Amniotic epithelial cell (primary cell): ENCODE results near the gene PPP6R2.
A peak's percentile ranks its signal among the peaks of the same experiment; 100 is the strongest.

Experiments
- DNase-seq: peaks from one replicate; pipeline ENCODE4 v3.0.0-alpha.2; 2010; ENCODE audit warnings: low read depth

The PPP6R2 gene

DNA sequence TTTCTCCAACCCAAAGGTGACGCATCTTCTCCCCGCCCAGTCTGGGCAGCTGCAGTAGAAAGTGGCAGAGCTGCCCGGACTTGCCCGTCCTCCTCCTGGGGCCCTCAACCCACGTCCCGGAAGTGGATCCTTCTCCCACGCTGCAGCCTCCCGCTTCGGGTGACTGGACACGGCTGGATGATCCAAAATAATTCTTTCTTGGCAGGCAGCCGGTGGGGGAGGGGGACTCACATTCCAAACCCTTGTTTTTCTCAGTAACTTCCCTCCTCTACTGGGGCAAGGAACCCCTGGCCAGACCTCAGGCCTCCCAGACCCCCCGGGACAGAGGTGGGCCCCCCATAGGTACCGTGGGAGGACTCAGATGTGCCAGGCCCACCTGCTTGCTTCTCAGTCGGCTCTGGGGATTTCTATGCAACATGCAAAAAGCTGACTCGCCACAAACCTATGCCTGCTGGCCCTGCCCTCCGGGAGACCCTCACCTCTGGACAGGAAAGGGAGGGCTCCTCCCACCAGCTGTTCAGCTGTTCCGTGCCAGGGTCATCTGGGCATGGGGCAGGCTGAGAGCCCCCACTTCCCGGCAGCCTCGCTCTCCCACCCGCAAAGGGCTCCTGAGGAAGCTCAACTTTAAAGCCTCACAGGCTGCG lies 37.1 kb upstream of the PPP6R2 start:
- DNase-seq: peak; percentile 98

DNA sequence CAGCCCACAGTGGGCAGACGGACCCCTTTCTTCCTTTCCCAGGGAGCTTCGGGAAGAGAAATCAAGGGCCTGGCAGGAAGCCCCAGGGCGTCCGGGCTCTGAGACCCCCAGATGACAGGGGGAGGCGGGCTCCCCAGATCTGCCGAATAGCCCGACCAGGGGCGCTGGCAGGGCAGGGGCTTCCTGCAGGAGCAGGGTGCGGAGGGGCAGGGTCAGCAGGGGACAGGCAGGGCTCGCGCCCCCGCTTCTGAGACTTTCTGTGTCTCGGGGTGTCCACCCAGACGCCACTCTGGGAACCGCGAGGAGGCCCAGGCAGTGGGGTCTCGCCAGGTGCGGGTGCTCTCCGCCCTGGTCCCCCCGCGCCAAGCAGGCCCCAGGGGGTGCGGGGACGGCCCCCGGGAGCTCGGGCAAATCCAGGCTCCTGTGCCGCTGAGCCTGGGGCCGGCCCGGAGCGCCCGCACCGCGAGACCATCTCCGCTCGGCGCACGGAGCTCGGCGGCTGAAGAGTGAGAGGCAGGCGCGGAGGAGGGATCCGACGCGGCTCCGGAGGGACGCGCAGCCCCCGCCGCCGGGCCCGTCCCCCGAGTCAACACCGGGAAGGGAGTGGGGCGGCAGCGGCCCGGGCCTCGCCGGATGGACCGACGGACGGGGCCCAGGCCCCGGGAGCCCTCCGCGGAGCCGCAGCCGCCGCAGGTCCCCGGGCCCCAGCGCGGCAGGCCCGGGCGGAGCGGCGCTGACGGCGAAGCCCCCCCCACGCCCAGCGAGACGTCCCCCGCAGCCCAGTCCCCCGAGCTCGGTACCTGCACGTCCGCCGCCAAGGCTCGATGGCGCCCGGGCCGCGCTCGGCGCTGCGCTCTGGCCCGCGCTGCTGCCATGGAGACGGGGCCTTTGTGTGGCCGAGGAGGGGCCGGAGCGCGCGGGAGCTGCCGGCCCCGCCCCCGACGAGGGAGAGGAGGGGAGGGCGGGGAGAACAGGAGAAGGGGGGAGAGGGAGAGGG lies 36.1 kb upstream of the PPP6R2 start, which contains the start of gene PLXNB2:
Gene PLXNB2, minus strand, starts transcription at position 894 of the 997 bp plus-strand sequence. CDS start 17,062 bp downstream, outside the sequence.
- peak; percentile 85 for DNase-seq

DNA sequence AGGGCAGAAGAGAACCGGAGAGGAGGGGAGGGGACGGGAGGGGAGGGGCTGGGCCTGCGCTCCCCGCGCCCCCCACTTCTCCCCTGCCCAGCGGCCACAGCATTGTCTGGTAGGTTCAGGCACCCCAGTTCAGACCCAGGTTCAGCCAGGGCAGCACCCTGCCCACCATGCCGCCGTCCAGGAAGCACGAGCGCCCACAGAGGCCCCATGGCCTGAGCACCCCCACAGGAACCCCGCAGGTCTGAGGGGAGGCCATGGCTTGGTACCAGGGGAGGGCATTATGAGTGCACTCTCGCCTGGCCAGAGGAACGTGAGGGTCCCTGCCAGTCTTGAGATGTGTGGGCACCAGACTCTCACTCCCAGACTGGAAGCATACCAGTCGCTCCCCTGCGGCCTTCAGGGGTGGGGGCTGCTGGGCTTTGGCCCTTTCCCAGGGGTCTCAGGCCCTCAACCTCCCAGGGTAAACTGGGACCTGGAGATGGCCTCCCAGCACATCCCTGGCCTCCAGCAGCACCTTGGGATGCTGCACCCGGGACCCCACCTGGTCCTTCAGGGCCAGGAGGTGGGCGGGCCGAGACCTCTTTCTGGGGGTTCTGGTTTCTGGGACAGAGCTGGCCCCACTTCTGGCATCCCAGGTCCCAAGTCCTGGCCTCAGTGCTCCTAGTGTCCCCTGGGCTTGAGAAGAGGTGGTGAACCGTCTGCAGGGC lies 35.1 kb upstream of the PPP6R2 start:
- DNase-seq: no peak

DNA sequence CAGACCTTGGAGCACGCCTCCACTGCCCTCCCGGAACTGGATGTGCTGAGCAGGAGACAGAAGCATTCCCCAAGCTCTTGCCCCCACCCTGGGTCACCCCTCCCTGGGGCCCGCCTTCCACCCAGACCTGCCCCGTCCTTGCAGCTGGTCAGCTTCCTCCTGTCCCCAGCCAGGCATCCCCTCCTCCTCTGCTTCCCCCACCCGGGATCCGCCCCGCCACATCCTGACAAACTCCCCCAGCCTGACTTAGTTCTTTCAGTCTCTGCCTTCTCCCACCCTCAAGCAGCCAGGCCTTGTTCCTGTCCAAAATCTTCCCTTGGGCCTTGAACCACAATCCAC lies 34.6 kb upstream of the PPP6R2 start:
- peak; percentile 53 for DNase-seq

DNA sequence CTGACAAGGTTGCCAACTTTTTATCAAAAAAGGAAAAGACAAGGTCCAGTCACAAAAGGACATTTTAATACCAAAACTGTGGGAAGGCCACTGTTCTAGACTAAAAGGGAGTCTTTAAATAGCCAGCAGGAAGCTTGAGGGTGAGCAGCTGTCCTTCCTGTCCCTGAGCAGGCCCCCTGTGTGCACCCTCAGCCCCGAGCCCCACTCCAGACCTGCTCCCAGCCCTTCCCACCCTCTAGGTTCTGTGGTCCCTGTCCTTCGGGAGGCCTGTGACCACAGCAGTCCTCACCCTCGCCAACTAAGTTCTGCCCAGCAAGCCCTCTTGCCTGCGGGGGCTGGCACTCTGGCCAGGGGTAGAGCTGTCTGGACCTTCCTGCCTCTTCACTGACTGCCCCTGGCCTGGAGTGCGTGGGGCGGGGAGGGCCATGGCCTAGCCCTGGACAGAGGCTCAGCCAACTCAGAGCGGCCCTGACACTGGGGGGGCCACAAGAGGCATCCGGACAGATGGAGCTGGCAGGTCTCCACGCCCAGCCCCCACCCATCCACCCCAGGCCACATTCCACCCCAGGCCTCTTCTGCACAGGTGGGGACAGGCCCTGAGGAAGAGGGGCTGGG lies 34.0 kb upstream of the PPP6R2 start:
- DNase-seq: no peak

- no peak for DNase-seq
These were observed 33.5 kb upstream of the PPP6R2 start for GRCh38 chr22:50309601-50309991.

DNA sequence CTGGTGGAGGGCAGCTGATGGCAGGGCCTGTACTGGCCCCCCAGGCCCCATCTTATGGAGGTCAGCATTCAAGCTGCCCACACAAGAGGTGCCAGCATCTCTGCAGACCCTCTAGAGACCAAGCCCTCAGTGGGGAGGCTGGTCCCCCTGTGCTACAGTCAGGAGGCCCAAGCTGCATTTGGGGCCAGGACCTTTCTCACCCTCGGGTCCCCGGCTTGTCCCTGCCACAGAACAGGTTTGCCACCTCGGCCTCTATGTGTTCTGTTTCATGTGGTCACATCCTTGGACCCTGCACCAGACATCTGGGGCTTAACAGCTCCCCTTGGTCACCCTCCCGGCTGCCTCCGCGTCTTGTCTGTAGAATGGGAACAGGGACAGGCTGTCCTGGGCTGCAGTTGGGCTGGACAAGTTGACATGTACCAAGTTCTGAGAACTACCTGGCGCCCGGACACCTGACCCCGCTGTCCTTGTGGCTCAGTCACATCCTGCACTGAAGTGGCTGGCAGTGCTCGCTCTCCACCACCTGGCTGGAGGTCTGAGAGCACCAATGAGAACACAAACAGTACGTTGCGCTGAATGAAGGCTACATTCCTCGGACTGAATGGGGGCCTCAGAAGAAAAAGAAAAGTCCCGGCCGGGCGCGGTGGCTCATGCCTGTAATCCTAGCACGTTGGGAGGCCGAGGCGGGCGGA lies 33.0 kb upstream of the PPP6R2 start:
- no peak for DNase-seq

- no peak for DNase-seq
These were observed 32.1 kb upstream of the PPP6R2 start for GRCh38 chr22:50310949-50311444.

DNA sequence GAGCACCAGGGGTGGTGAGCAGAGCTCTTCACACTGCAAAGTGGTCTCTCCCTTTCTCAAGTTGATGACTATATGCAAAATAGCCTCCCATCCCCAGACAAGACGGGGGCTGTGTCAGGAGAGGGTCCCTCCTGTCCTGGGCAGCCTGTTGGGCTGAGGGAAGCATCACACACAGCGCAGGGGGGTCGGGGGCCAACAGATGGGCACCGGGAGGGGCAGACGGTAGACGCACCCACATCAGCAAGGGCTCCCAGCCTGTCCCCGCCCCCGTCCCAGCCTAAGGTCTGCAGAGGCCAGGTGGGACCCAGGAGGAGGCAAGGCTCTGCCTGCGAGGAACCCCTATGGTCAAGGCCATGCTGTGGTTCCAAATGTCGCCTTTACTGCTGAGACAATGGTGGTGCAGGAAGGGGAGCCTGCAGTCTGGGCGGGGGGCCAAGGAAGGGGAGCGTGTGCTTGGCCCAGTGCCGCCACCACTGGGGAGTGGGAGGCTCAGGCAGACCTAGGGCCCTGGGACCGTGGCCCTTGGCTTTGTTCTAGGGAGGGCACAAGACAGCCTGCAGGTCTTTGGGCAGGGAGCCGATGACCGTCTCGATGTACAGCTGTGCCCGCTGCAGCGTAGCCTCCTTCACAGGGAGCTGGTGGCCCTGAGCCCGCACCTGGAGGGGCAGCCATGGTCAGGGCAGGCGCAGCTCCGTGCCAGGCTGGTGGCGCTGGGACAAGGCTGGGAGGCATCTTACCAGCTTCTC lies 31.3 kb upstream of the PPP6R2 start:
- DNase-seq: no peak

- DNase-seq: no peak
These were observed 30.8 kb upstream of the PPP6R2 start for GRCh38 chr22:50312371-50312770.

DNA sequence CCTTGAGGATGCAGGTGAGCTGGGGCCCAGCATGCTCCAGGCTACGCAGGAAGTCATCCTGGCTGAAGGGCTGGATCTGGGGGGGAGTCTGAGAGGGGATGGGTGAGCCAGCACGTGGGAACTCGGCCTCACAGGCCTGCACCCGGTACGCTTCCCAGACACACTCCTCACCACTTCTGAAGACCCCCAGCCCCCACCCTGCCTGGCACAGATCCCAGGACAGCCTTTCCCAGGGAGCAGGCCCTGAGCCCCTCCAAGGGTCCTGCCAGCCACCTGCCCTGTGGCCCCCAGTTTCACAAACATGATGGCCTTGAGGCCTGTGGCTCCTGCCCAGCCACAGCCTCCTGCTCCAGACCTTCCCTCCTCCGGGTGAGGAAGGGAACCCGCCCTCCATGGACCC lies 30.1 kb upstream of the PPP6R2 start:
- no peak for DNase-seq

GRCh38 chr22:50313600-50313999 lies 29.5 kb upstream of the PPP6R2 start:
- no peak for DNase-seq

DNA sequence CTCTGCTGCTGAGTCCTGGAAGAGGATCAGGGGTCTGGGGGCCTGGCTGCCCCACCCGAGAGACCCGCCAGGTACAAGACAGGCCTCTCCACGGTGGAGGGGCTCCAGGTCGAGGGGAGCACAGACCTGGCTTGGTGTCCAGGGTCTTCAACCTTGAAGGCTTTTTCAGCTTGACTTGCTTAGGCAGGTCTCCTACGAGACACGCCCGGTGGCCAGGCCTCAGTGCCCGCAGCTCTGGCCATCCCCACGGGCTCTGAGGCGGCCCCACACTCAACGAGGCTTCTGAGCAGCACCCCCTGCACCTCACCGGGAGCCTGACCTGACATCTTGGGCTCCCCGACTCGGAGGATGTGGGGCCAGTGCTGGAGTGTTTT lies 29.1 kb upstream of the PPP6R2 start:
- DNase-seq: no peak

- no peak for DNase-seq
These were observed 28.5 kb upstream of the PPP6R2 start for GRCh38 chr22:50314455-50315288.

DNA sequence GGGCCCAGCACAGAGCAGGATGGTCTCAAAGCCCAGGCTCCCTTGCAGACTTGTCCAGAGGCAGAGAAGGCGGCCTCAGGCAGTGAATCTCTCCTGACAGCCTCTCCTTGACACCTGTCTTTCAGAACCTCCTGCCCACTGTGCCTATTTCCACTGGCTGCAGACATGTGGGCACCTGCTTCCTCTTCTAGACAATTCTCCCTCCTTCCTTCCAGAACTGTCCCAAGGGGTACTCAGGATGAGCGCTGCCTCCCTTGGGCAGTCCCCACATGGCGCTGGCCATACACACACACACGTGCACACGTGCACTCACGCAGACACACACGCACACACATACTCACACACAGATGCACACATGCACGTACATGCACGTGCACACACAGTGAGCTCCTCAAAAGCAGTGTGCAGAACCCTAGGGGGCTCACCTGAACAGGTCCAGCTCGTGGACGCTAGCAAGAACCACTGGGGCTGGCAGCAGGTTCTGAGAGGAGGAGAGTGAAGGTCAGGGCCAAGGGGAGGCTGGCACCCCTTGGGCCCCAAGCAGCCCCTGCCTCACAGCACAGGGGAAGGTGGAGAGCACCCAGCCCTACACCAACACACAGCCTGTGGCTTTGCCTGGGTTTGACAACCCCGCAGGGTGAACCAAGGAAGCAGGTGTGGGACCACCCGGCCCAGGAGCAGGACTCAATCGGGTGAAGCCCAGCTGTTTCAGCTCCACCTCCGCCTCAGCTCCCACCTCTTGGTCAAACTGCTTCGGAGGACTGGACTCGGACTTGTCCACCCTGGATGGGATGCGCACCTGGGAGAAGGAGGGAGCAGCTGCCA lies 27.6 kb upstream of the PPP6R2 start:
- DNase-seq: no peak

DNA sequence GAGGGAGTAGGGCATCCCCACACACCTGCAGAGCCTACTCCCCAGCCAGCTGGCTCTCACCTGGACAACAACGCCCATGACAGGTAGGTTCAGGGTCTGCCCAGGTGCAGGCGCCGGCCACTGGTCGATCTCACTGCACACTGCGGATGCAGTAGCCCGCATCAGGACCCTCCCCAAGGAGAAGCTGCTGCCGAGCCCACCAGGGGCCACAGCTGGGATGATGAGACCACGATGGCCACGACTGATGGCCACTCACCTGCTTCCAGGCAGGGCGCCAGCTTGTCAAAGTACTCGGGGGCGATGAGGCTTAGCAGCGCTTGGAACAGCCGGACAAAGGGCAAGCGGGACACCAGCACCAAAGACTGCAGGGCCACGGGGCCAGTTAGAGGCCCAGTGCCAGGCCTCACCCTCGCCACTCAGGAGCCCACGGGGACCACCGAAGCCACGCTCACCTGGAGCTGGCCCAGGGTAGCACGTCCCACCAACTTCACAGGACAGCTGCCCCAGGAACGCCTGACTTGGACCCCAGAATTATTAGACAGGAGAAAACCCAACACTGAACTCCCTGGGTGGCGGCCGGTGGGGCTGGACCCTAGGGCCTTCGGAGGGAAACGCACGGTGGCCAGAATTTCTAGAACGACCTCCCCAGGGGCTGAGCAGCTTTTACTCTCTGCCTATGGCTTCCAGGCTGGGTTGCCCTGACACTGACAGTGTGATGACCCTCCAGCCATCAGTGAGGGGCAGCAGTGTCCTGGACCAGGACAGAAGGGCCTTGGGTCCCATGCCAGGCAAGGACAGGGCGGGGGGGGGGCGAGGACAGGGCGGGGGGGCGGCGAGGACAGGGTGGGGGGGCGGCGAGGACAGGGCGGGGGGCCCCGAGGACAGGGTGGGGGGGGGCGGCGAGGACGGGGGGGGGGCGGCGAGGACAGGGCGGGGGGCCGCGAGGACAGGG lies 26.7 kb upstream of the PPP6R2 start:
- no peak for DNase-seq

DNA sequence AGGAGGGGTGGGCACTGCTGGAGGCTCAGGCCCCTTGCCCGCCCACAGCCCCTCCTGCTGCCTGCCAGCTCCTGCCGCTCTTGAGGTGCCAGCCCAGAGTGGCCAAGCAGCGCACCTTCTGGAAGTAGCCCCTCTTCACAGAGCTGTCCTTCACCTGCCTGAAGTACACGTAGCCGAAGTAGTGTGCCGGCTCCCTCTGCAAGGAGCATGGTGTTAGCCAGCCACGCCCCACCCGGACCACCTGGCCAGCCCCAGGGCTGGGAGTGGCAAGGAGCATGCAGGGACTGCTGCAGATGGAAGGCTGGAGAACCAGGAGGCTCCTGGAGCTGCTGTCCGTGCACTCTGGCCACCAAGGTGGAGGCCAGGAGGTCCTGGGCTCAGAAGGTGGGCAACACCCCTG lies 25.9 kb upstream of the PPP6R2 start:
- DNase-seq: no peak

- DNase-seq: no peak
These were observed 25.5 kb upstream of the PPP6R2 start for GRCh38 chr22:50317674-50318073.
